A549 (cell line): ENCODE measurements around the gene TBCK.

ENCODE experiments used
- CTCF ChIP-seq: fragments of >200 bp; sonication (Bioruptor Twin); formaldehyde crosslinking; IDR thresholded peaks from 3 replicates; pipeline ENCODE4 v1.5.1; 2016
- E2F6 ChIP-seq: IDR thresholded peaks from 2 replicates; pipeline ENCODE4 v1.6.1; 2012; ENCODE audit warnings: low read depth, borderline replicate concordance
- EHMT2 ChIP-seq: fragments of 200-600 bp; sonication (generic); IDR thresholded peaks from 2 replicates; pipeline ENCODE4 v1.6.1; 2016; ENCODE audit warnings: antibody characterized with exemption, low read depth, mild to moderate bottlenecking, moderate library complexity
- ELK1 ChIP-seq: fragments of 150-350 bp; IDR thresholded peaks from 2 replicates; pipeline ENCODE4 v1.6.1; 2014; ENCODE audit warnings: low read depth, mild to moderate bottlenecking, low read length
- JUNB ChIP-seq: fragments of >200 bp; sonication (Bioruptor Twin); formaldehyde crosslinking; IDR thresholded peaks from 2 replicates; pipeline ENCODE4 v1.6.1; 2016
- NR3C1 ChIP-seq: fragments of >200 bp; sonication (Bioruptor Twin); formaldehyde crosslinking; IDR thresholded peaks from 3 replicates; pipeline ENCODE4 v1.6.1; 2017
- POLR2A ChIP-seq: IDR thresholded peaks from 2 replicates; pipeline ENCODE4 v1.6.1; 2012; ENCODE audit warnings: mild to moderate bottlenecking, low read length
- RAD21 ChIP-seq, 2 experiments: fragments of >200 bp in 1 of 2; sonication (Bioruptor Twin) in 1 of 2; formaldehyde crosslinking in 1 of 2; IDR thresholded peaks in 1 of 2; conservative IDR thresholded peaks in 1 of 2; 2 replicates in 1 of 2; 3 replicates in 1 of 2; pipeline ENCODE4 v1.6.1; 2012 to 2018; ENCODE audit warnings: inconsistent platforms in 1 of 2
- SMC3 ChIP-seq: fragments of >200 bp; sonication (Bioruptor Twin); formaldehyde crosslinking; IDR thresholded peaks from 3 replicates; pipeline ENCODE4 v1.6.1; 2018; ENCODE audit warnings: inconsistent platforms
- SREBF2 ChIP-seq: fragments of 450-650 bp; IDR thresholded peaks from 2 replicates; pipeline ENCODE4 v1.6.1; 2014; ENCODE audit warnings: mild to moderate bottlenecking, moderate library complexity
- TP53 ChIP-seq: fragments of 250-450 bp; sonication (Bioruptor Pico); IDR thresholded peaks from 2 replicates; pipeline ENCODE4 v1.5.0; 2021; ENCODE audit warnings: mild to moderate bottlenecking, moderate library complexity
- ZNF302 ChIP-seq: fragments of 250-450 bp; sonication (Bioruptor Pico); IDR thresholded peaks from 2 replicates; pipeline ENCODE4 v1.9.0; 2021; ENCODE audit warnings: inconsistent platforms, mild to moderate bottlenecking, moderate library complexity

GRCh38 chr4:106325800-106326199, 9.8 kb upstream of the TBCK start:
- TF ChIP-seq ZNF302 (CRISPR knock-in tag) (no peak), CTCF (no peak), E2F6 (no peak), SMC3 (no peak), JUNB (no peak), ELK1 (no peak), NR3C1 (no peak), POLR2A (no peak), EHMT2 (no peak), RAD21 (conservative IDR thresholded peaks at IDR 0.05 in 1 of 2, IDR thresholded peaks at IDR 0.05 in 1 of 2) (no peak), TP53 (CRISPR knock-in tag) (no peak), SREBF2 (no peak)
